22Rv1 (cell line): ENCODE measurements around the gene NUFIP1.

Experiments
- ZFX ChIP-seq: fragments of 450-650 bp; IDR thresholded peaks from 2 replicates; pipeline ENCODE4 v1.6.1; 2017; ENCODE audit warnings: antibody characterized with exemption, borderline replicate concordance
- TF ChIP-seq, protein P1 (sequence below): fragments of 450-650 bp; IDR thresholded peaks from 2 replicates; pipeline ENCODE4 v1.5.1; 2017; ENCODE audit warnings: mild to moderate bottlenecking

DNA sequence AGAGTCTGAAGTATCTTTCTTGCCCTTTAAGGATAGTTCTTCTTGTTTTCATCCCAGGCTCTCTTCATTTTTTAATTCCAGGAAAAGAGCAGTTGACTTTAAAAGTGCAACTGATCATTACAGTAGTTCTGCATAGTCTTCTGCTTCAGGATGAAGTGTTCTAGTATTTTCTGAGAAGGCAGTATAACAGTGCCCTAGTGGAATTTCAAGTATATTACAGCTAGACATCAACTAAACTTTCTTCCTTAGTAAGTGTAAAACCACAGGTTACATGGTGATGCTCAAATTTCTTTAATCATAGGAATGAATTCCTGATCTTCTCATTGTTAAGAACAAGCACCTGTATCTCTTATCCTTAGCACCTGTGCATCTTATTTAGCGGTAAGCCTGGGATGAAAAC lies 10.9 kb downstream of the NUFIP1 start:
- TF ChIP-seq, protein P1, sequence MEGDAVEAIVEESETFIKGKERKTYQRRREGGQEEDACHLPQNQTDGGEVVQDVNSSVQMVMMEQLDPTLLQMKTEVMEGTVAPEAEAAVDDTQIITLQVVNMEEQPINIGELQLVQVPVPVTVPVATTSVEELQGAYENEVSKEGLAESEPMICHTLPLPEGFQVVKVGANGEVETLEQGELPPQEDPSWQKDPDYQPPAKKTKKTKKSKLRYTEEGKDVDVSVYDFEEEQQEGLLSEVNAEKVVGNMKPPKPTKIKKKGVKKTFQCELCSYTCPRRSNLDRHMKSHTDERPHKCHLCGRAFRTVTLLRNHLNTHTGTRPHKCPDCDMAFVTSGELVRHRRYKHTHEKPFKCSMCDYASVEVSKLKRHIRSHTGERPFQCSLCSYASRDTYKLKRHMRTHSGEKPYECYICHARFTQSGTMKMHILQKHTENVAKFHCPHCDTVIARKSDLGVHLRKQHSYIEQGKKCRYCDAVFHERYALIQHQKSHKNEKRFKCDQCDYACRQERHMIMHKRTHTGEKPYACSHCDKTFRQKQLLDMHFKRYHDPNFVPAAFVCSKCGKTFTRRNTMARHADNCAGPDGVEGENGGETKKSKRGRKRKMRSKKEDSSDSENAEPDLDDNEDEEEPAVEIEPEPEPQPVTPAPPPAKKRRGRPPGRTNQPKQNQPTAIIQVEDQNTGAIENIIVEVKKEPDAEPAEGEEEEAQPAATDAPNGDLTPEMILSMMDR, result 0 out of 2 replicates have a peak, but pooled peaks have one; percentile 7
- no peak for TF ChIP-seq ZFX
